22Rv1 (cell line): Measurements from ENCODE around the gene ABCC9.

Experiments used
- H3K27ac ChIP-seq: fragments of 450-650 bp; 2 replicates; pipeline ENCODE4 v1.5.1; 2017
- CTCF ChIP-seq: fragments of 450-650 bp; IDR thresholded peaks from 2 replicates; pipeline ENCODE4 v1.5.1; 2017; ENCODE audit warnings: mild to moderate bottlenecking
- ZFX ChIP-seq: fragments of 450-650 bp; IDR thresholded peaks from 2 replicates; pipeline ENCODE4 v1.6.1; 2017; ENCODE audit warnings: antibody characterized with exemption, borderline replicate concordance

ABCC9 gene

GRCh38 chr12:21940549-21941505 lies at the start of gene ABCC9:
ABCC9 (minus strand) TSS chr12:21941426; CDS start chr12:21936674, 4,752 bp downstream.
- TF ChIP-seq ZFX = no peak
- no peak for TF ChIP-seq CTCF
- no peak within 1 kb of the TSS for H3K27ac ChIP-seq

- peak; percentile 84 for TF ChIP-seq CTCF
- TF ChIP-seq ZFX = no peak
- H3K27ac ChIP-seq = no peak overlapping the region
These were observed 48.7 kb upstream of the ABCC9 start for GRCh38 chr12:21989819-21990412.

GRCh38 chr12:21988619-21989018 lies 47.4 kb upstream of the ABCC9 start:
- TF ChIP-seq ZFX = no peak
- TF ChIP-seq CTCF = no peak
- H3K27ac ChIP-seq = no peak overlapping the region

- H3K27ac ChIP-seq = no peak overlapping the region
- TF ChIP-seq ZFX = no peak
- no peak for TF ChIP-seq CTCF
These were observed 46.5 kb upstream of the ABCC9 start for GRCh38 chr12:21987755-21988154.

GRCh38 chr12:21985155-21985554 lies 43.9 kb upstream of the ABCC9 start:
- H3K27ac ChIP-seq = no peak overlapping the region
- TF ChIP-seq ZFX (no peak), CTCF (no peak)

GRCh38 chr12:21984375-21984774 lies 43.1 kb upstream of the ABCC9 start:
- H3K27ac ChIP-seq = no peak overlapping the region
- no peak for TF ChIP-seq CTCF
- TF ChIP-seq ZFX = no peak

GRCh38 chr12:21983095-21983494 lies 41.9 kb upstream of the ABCC9 start:
- no peak overlapping the region for H3K27ac ChIP-seq
- TF ChIP-seq ZFX (no peak), CTCF (no peak)
